ENCODE results near the gene NUP42. TPM values are rescaled to one million over a fixed set of nuclear protein-coding genes. Genes with fewer than 3 reads are reported as not detected.

Gene NUP42
- total and polyA plus RNA-seq, 9 of the 15 experiments (the other 6 are each of a cell fraction or from before 2014, with no cell fraction given): 41.8 to 86.4 (median 71.2) TPM

- TF ChIP-seq CHAMP1 (IDR thresholded peaks at IDR 0.05): no peak
Measured at GRCh38 chr7:23214938-23215337, 33.1 kb downstream of the NUP42 start (continued).

- DNase-seq (ENCODE audit: extremely low read depth in 1 of 4, low spot score in 3 of 4) (no peak), FAIRE-seq (no peak), ATAC-seq (peak; percentile 19; the same call in 1 of the 3 replicates)
- no peaks in the 10 kb centered on the region for H3K9me1 ChIP-seq (ENCODE audit: control insufficient read depth, insufficient read depth, low read length)
- intact Hi-C loops (cut with micrococcal nuclease) (no loop called here), in situ Hi-C loops (cut with MboI) (no loop called here)
- no peak overlapping the region for H3K27ac ChIP-seq (ENCODE audit: extremely low read depth, low read depth, low read length)
- no peaks in the 10 kb centered on the region for H4K20me1 ChIP-seq (replicated peaks; ENCODE audit: control insufficient read depth, insufficient read depth, low read length)
- H3K4me3 ChIP-seq: no peak overlapping the region
- no peak overlapping the region for H3K9ac ChIP-seq (ENCODE audit: insufficient read depth in 1 of 2, low read depth in 2 of 2, low read length in 2 of 2)
- no peak overlapping the region for H2AFZ ChIP-seq (ENCODE audit: low read depth, low read length)
- ChIA-PET POLR2A (interaction anchor here (0.8 to 1.7 kb wide), 2 partner anchors 11 to 251 kb away, joined by 3 to 4 read pairs; no protein-coding TSS in a partner anchor), CTCF (ENCODE audit: low intra/inter-chr PET ratio) (no interaction called here)
- no TSS peak for BruUV-seq (replicated peaks)
- H3K27me3 ChIP-seq (ENCODE audit: control insufficient read depth in 2 of 2, insufficient read depth in 2 of 2, low read length in 2 of 2): no peaks in the 10 kb centered on the region
- peaks cover 0 to 4% of the 10 kb centered on the region in 2 experiments; a peak in 3 of 5 replicates for H3K4me1 ChIP-seq (replicated peaks in 1 of 2; ENCODE audit: control insufficient read depth in 2 of 2, insufficient read depth in 2 of 2, low read length in 2 of 2)
- 8% methylated on average over 2 of the region's 2 CpGs for WGBS (ENCODE audit: insufficient coverage, low coverage, missing lambda C conversion rate)
- no peaks in the 10 kb centered on the region for H3K79me2 ChIP-seq (ENCODE audit: control insufficient read depth, insufficient read depth, low read length)
- no peaks in the 10 kb centered on the region for H3K36me3 ChIP-seq (ENCODE audit: control insufficient read depth, insufficient read depth, low read length)
- no peaks in the 10 kb centered on the region for H3K9me3 ChIP-seq (replicated peaks; ENCODE audit: control insufficient read depth, insufficient read depth, low read depth, low read length)
- H3K4me2 ChIP-seq (ENCODE audit: insufficient read depth, low read length): no peak overlapping the region
- no peak for TF ChIP-seq E2F4 (CRISPR knock-in tag; IDR thresholded peaks at IDR 0.05; ENCODE audit: low read depth)
- TF ChIP-seq SMARCB1 (IDR thresholded peaks at IDR 0.05; ENCODE audit: insufficient read length, low read depth): no peak
- no peak for TF ChIP-seq HOXB6 (CRISPR knock-in tag; IDR thresholded peaks at IDR 0.05; ENCODE audit: borderline replicate concordance)
- peak; percentile 47 for TF ChIP-seq CEBPB (tag; IDR thresholded peaks at IDR 0.05)
- TF ChIP-seq NR2C2 (CRISPR knock-in tag; IDR thresholded peaks at IDR 0.05): no peak
- TF ChIP-seq NR2C2 (tag; IDR thresholded peaks at IDR 0.05): peak; percentile 85
- no peak for TF ChIP-seq RREB1 (CRISPR knock-in tag; IDR thresholded peaks at IDR 0.05)
- TF ChIP-seq FOXJ3 (CRISPR knock-in tag; IDR thresholded peaks at IDR 0.05): no peak
- peak; percentile 58 for TF ChIP-seq TFE3 (CRISPR knock-in tag; IDR thresholded peaks at IDR 0.05)
Measured at GRCh38 chr7:23216021-23216420, 34.2 kb downstream of the NUP42 start.
